Chondrocyte (in vitro differentiated cells): ENCODE data around the gene CTIF. TPM values are rescaled to one million over a fixed set of nuclear protein-coding genes. Genes with fewer than 3 reads are reported as not detected.

ENCODE experiments used
- DNase-seq: peaks from one replicate; pipeline ENCODE4 v3.0.0; 2021; ENCODE audit warnings: mixed read lengths, low spot score
- H3K27ac Mint-ChIP-seq: one replicate; pipeline ENCODE4 v1.8.0; 2021; ENCODE audit warnings: mild to moderate bottlenecking, moderate library complexity, mixed read lengths; ENCODE audit not compliant: unreplicated experiment
- H3K27me3 Mint-ChIP-seq: 2 replicates; pipeline ENCODE4 v1.8.0; 2021; ENCODE audit warnings: low read depth, mixed read lengths
- H3K36me3 Mint-ChIP-seq: 2 replicates; pipeline ENCODE4 v1.8.0; 2021; ENCODE audit warnings: low read depth, mixed read lengths
- H3K4me1 Mint-ChIP-seq: 2 replicates; pipeline ENCODE4 v1.8.0; 2021; ENCODE audit warnings: low read depth, mild to moderate bottlenecking, mixed read lengths
- H3K4me3 Mint-ChIP-seq: one replicate; pipeline ENCODE4 v1.8.0; 2021; ENCODE audit warnings: mild to moderate bottlenecking, moderate library complexity, mixed read lengths; ENCODE audit not compliant: unreplicated experiment
- H3K9me3 Mint-ChIP-seq: 2 replicates; pipeline ENCODE4 v1.8.0; 2021; ENCODE audit warnings: low read depth, mixed read lengths
- total RNA-seq: library from RNA; stranded (reverse); gene quantifications from 3 replicates; pipeline ENCODE4 v1.2.1, GENCODE V29; 2021
- TF ChIP-seq, protein P1 (sequence below): fragments of 200-600 bp; sonication (generic); IDR thresholded peaks from 2 replicates; pipeline ENCODE4 v1.5.0; 2021; ENCODE audit warnings: antibody characterized with exemption, mild to moderate bottlenecking, moderate library complexity

Gene CTIF
- total RNA-seq, 1 donor from 2014 or later = 184 TPM

DNA sequence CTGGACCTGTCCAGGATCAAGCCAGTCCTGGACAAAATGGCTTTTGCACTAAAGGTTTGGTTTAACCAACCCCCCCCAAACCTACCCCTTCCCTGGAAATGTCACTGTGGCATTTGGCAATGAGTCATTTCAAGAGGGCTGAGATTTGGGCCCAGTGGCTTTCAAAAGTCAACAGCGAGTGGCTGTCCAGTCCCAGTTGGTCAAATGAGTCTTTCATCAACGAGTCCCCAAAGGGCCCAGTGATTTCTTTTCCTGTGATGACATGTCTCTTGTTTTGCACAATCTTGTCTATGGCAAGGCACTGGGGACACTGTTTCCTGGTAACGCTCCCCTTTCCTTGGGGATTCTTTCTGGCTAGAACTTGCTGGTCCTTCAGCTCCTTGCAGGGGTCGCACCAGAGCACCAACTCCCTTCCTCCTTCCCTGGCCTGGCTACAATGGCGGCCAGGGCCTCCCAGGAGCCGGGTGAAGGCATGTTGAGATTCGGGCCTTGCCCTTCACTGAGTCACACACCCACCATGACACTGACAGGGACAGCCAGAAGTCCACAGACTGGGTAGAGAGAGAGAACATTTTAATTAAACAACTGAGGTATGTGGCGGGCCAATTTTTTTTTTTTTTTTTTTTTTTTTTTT is 324.7 kb downstream of the CTIF start:
- peak overlapping the region; percentile 96 for H3K27ac Mint-ChIP-seq
- TF ChIP-seq, protein P1, sequence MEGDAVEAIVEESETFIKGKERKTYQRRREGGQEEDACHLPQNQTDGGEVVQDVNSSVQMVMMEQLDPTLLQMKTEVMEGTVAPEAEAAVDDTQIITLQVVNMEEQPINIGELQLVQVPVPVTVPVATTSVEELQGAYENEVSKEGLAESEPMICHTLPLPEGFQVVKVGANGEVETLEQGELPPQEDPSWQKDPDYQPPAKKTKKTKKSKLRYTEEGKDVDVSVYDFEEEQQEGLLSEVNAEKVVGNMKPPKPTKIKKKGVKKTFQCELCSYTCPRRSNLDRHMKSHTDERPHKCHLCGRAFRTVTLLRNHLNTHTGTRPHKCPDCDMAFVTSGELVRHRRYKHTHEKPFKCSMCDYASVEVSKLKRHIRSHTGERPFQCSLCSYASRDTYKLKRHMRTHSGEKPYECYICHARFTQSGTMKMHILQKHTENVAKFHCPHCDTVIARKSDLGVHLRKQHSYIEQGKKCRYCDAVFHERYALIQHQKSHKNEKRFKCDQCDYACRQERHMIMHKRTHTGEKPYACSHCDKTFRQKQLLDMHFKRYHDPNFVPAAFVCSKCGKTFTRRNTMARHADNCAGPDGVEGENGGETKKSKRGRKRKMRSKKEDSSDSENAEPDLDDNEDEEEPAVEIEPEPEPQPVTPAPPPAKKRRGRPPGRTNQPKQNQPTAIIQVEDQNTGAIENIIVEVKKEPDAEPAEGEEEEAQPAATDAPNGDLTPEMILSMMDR = no peak
- H3K4me1 Mint-ChIP-seq = peaks cover 75% of the 10 kb centered on the region
- H3K4me3 Mint-ChIP-seq = no peak overlapping the region
- H3K27me3 Mint-ChIP-seq = no peaks in the 10 kb centered on the region
- no peak for DNase-seq
- H3K36me3 Mint-ChIP-seq = peaks cover 8% of the 10 kb centered on the region
- no peaks in the 10 kb centered on the region for H3K9me3 Mint-ChIP-seq

GRCh38 chr18:48864876-48865275 is 326.0 kb downstream of the CTIF start:
- H3K4me1 Mint-ChIP-seq = peaks cover 68% of the 10 kb centered on the region

GRCh38 chr18:48866028-48866733 is 327.4 kb downstream of the CTIF start:
- TF ChIP-seq, protein P1 = no peak
- Mint-ChIP-seq H3K4me3 (no peak overlapping the region), H3K9me3 (no peaks in the 10 kb centered on the region), H3K27me3 (no peaks in the 10 kb centered on the region), H3K27ac (peak overlapping the region; percentile 57), H3K36me3 (peaks cover 7% of the 10 kb centered on the region), H3K4me1 (peaks cover 55% of the 10 kb centered on the region)
- DNase-seq = peak; percentile 94

More at GRCh38 chr18:48864876-48865275, 326.0 kb downstream of the CTIF start:
- Mint-ChIP-seq H3K9me3 (no peaks in the 10 kb centered on the region), H3K36me3 (peaks cover 7% of the 10 kb centered on the region), H3K4me3 (no peak overlapping the region), H3K27me3 (no peaks in the 10 kb centered on the region), H3K27ac (no peak overlapping the region)
- peak; percentile 79 for DNase-seq
- TF ChIP-seq, protein P1 = no peak

GRCh38 chr18:48866856-48867255 is 328.0 kb downstream of the CTIF start:
- peak overlapping the region; percentile 57 for H3K27ac Mint-ChIP-seq
- H3K9me3 Mint-ChIP-seq = no peaks in the 10 kb centered on the region
- peak; percentile 54 for DNase-seq
- no peaks in the 10 kb centered on the region for H3K27me3 Mint-ChIP-seq
- peaks cover 7% of the 10 kb centered on the region for H3K36me3 Mint-ChIP-seq
- H3K4me1 Mint-ChIP-seq = peaks cover 53% of the 10 kb centered on the region
- TF ChIP-seq, protein P1 = no peak
- no peak overlapping the region for H3K4me3 Mint-ChIP-seq

DNA sequence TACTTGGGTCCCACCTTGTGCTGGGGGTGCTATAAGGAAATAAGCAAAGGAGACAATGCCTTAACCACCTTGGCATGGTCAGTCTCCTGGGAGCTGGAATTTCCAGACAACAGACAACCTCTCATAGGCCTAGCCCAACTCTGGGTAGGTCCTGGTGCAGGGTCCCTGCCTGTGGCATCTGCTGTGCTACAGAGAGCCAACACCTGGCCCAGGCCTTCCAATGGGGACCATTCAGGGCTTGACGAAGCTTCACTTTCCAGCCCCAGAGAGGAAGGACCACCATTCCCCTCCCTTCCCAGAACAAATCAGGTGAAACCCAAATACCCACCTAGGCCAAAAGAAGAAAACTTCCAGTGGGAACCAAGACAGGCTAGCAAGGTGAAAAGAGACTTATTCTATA is 329.1 kb downstream of the CTIF start:
- peak; percentile 58 for DNase-seq
- peaks cover 7% of the 10 kb centered on the region for H3K36me3 Mint-ChIP-seq
- H3K4me1 Mint-ChIP-seq = peaks cover 53% of the 10 kb centered on the region
- H3K27ac Mint-ChIP-seq = no peak overlapping the region
- H3K9me3 Mint-ChIP-seq = no peaks in the 10 kb centered on the region
- TF ChIP-seq, protein P1 = no peak
- H3K4me3 Mint-ChIP-seq = no peak overlapping the region
- no peaks in the 10 kb centered on the region for H3K27me3 Mint-ChIP-seq
